HL-60 (cell line): ENCODE results near the gene GRK1.

Source experiments
- DNase-seq, 2 experiments: peaks; one replicate each; pipeline ENCODE4 v3.0.0-alpha.2; 2010 to 2020; ENCODE audit warnings: low read depth in 1 of 2, low spot score in 1 of 2
- H3K27ac ChIP-seq: fragments of 250-450 bp; sonication (Bioruptor Pico); replicated peaks from 2 replicates; pipeline ENCODE4 v1.5.1; 2020; ENCODE audit warnings: mild to moderate bottlenecking, moderate library complexity
- H3K27me3 ChIP-seq: fragments of 250-450 bp; sonication (Bioruptor Pico); 2 replicates; pipeline ENCODE4 v1.5.1; 2021; ENCODE audit warnings: mild to moderate bottlenecking, moderate library complexity; ENCODE audit not compliant: insufficient read depth, poor library complexity, severe bottlenecking
- H3K4me3 ChIP-seq: replicated peaks from 2 replicates; pipeline ENCODE4 v1.5.1; 2011; ENCODE audit warnings: mild to moderate bottlenecking, control low read depth, low read length; ENCODE audit not compliant: insufficient read depth
- GABPA ChIP-seq: IDR thresholded peaks from 2 replicates; pipeline ENCODE4 v1.6.1; 2012; ENCODE audit warnings: low read depth
- POLR2AphosphoS5 ChIP-seq: IDR thresholded peaks from 2 replicates; pipeline ENCODE4 v1.6.1; 2012; ENCODE audit warnings: low read depth
- REST ChIP-seq: IDR thresholded peaks from 2 replicates; pipeline ENCODE4 v1.6.1; 2012; ENCODE audit warnings: low read depth; ENCODE audit not compliant: insufficient replicate concordance
- SPI1 ChIP-seq: IDR thresholded peaks from 2 replicates; pipeline ENCODE4 v1.6.1; 2012; ENCODE audit warnings: low read depth, mild to moderate bottlenecking, borderline replicate concordance
- TF ChIP-seq, protein P1 (sequence below): IDR thresholded peaks from one replicate; pipeline ENCODE4 v1.5.1; 2011; ENCODE audit warnings: low read length, control low read depth, inconsistent platforms; ENCODE audit not compliant: insufficient read depth

Gene GRK1

GRCh38 chr13:113758651-113759524, 91.9 kb downstream of the GRK1 start, which contains the start of gene TMEM255B:
Gene TMEM255B, plus strand, starts transcription at chr13:113759226. Its CDS starts 44 bp downstream, at chr13:113759270.
- no peaks in the 10 kb centered on the region for H3K27me3 ChIP-seq
- H3K4me3 ChIP-seq: peak within 1 kb of the TSS; percentile 53
- TF ChIP-seq, protein P1, sequence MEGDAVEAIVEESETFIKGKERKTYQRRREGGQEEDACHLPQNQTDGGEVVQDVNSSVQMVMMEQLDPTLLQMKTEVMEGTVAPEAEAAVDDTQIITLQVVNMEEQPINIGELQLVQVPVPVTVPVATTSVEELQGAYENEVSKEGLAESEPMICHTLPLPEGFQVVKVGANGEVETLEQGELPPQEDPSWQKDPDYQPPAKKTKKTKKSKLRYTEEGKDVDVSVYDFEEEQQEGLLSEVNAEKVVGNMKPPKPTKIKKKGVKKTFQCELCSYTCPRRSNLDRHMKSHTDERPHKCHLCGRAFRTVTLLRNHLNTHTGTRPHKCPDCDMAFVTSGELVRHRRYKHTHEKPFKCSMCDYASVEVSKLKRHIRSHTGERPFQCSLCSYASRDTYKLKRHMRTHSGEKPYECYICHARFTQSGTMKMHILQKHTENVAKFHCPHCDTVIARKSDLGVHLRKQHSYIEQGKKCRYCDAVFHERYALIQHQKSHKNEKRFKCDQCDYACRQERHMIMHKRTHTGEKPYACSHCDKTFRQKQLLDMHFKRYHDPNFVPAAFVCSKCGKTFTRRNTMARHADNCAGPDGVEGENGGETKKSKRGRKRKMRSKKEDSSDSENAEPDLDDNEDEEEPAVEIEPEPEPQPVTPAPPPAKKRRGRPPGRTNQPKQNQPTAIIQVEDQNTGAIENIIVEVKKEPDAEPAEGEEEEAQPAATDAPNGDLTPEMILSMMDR: no peak
- TF ChIP-seq SPI1 (no peak), POLR2AphosphoS5 (peak; percentile 69; the same call in 1 of the 2 replicates), GABPA (no peak), REST (no peak)
- H3K27ac ChIP-seq: peak within 1 kb of the TSS; percentile 97
- DNase-seq: peak in 1 of 2 experiments; percentile 95

- peak overlapping the region; percentile 53 for H3K4me3 ChIP-seq
- no peak overlapping the region for H3K27ac ChIP-seq
- TF ChIP-seq GABPA (no peak), SPI1 (no peak), POLR2AphosphoS5 (no peak), REST (no peak)
- TF ChIP-seq, protein P1: no peak
- no peaks in the 10 kb centered on the region for H3K27me3 ChIP-seq
- DNase-seq: no peak
Observed at GRCh38 chr13:113759525-113760137, 92.6 kb downstream of the GRK1 start.

DNA sequence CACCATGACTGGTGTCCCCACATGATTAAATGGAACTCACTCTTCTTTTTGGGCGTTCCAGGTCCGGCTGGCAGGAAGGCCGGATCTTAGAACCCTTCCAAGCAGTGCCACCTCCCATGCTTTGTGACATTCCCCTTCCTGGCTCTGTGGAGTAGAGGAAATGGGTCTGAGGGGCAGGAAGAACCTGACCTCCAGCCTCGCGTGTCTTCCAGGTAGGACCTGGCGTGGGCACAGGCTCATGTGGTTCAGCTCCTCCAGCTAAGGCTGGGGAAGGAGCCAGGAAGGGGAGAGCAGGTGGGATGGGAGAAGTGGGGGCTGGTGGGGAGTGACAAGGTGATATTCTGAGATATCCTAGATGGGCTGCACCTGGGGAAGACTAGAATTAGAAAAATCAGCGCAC, 94.1 kb downstream of the GRK1 start:
- no peaks in the 10 kb centered on the region for H3K27me3 ChIP-seq
- no peak overlapping the region for H3K27ac ChIP-seq
- TF ChIP-seq GABPA: no peak
- TF ChIP-seq, protein P1: no peak
- no peak for TF ChIP-seq REST
- no peak for TF ChIP-seq POLR2AphosphoS5
- no peak for TF ChIP-seq SPI1
- no peak overlapping the region for H3K4me3 ChIP-seq
- no peak for DNase-seq
